IMR-90 (cell line): ENCODE data around the gene BEX1. TPM values are rescaled to one million over a fixed set of nuclear protein-coding genes. Genes with fewer than 3 reads are reported as not detected.

Experiments
- ATAC-seq: fragments of 200-7000 bp; cut with Tn5 transposase; 2 replicates; pipeline ENCODE4 v1.9.1; 2020; ENCODE audit warnings: low read depth, mild to moderate bottlenecking, moderate library complexity
- BruUV-seq: library from RNA; stranded (reverse); fragments of 400-500 nt; replicated peaks from 2 replicates; lab custom pipeline; 2021; lab: Mats Ljungman, UMichigan
- CTCF ChIA-PET: fragments of 300-600 bp; formaldehyde crosslinking; extraction: SDS; loops from one replicate; lab custom pipeline; 2021; ENCODE audit warnings: antibody characterized with exemption; lab: Yijun Ruan, JAX
- POLR2A ChIA-PET: fragments of 300-600 bp; sonication (Branson Sonifier 250); formaldehyde crosslinking; loops from one replicate; lab custom pipeline; 2022; ENCODE audit warnings: antibody characterized with exemption; ENCODE audit not compliant: unreplicated experiment; lab: Charles Lee
- DNase-seq: peaks from one replicate; pipeline ENCODE4 v3.0.0; 2013
- H2AFZ ChIP-seq: replicated peaks from 2 replicates; pipeline ENCODE3; 2013; ENCODE audit warnings: low read length, mild to moderate bottlenecking; ENCODE audit not compliant: poor library complexity
- H2AK5ac ChIP-seq: 2 replicates; pipeline ENCODE4 v1.6.1; 2013; ENCODE audit warnings: low read depth, low read length, inconsistent platforms
- H2AK9ac ChIP-seq: replicated peaks from 2 replicates; pipeline ENCODE3; 2013; ENCODE audit warnings: mild to moderate bottlenecking, low read depth, low read length, moderate library complexity; ENCODE audit not compliant: poor library complexity
- H2BK120ac ChIP-seq: 2 replicates; pipeline ENCODE4 v1.6.1; 2013; ENCODE audit warnings: low read depth, low read length, inconsistent platforms
- H2BK15ac ChIP-seq: 3 replicates; pipeline ENCODE4 v1.6.1; 2013; ENCODE audit warnings: low read depth, low read length, inconsistent platforms
- H2BK20ac ChIP-seq: 2 replicates; pipeline ENCODE4 v1.6.1; 2013; ENCODE audit warnings: low read depth, mild to moderate bottlenecking, inconsistent platforms, low read length, moderate library complexity
- H2BK5ac ChIP-seq: 2 replicates; pipeline ENCODE4 v1.6.1; 2013; ENCODE audit warnings: mild to moderate bottlenecking, low read depth, low read length, inconsistent platforms; ENCODE audit not compliant: poor library complexity, severe bottlenecking
- H3K14ac ChIP-seq: replicated peaks from 2 replicates; pipeline ENCODE4 v1.6.1; 2013; ENCODE audit warnings: low read depth, low read length, inconsistent platforms
- H3K18ac ChIP-seq: 2 replicates; pipeline ENCODE4 v1.6.1; 2013; ENCODE audit warnings: low read depth, low read length, control low read depth
- H3K23ac ChIP-seq: 2 replicates; pipeline ENCODE4 v1.6.1; 2013; ENCODE audit warnings: low read depth, low read length, inconsistent platforms
- H3K27ac ChIP-seq: 2 replicates; pipeline ENCODE4 v1.5.1; 2013; ENCODE audit warnings: mild to moderate bottlenecking, control low read depth, low read length; ENCODE audit not compliant: insufficient read depth
- H3K27me3 ChIP-seq: 2 replicates; pipeline ENCODE4 v1.6.1; 2013; ENCODE audit warnings: low read length; ENCODE audit not compliant: control insufficient read depth, insufficient read depth
- H3K36me3 ChIP-seq: 2 replicates; pipeline ENCODE4 v1.6.1; 2013; ENCODE audit warnings: low read length, mixed read lengths; ENCODE audit not compliant: control insufficient read depth, insufficient read depth
- H3K4ac ChIP-seq: 2 replicates; pipeline ENCODE4 v1.6.1; 2013; ENCODE audit warnings: low read depth, low read length, inconsistent platforms
- H3K4me1 ChIP-seq: 2 replicates; pipeline ENCODE4 v1.6.1; 2013; ENCODE audit warnings: low read length, mixed read lengths; ENCODE audit not compliant: control insufficient read depth, insufficient read depth
- H3K4me2 ChIP-seq: 2 replicates; pipeline ENCODE4 v1.6.1; 2013; ENCODE audit warnings: low read depth, mild to moderate bottlenecking, control low read depth, low read length, moderate library complexity
- H3K4me3 ChIP-seq: 2 replicates; pipeline ENCODE4 v1.5.1; 2013; ENCODE audit warnings: low read depth, mild to moderate bottlenecking, control low read depth, low read length, moderate library complexity; ENCODE audit not compliant: insufficient read depth
- H3K56ac ChIP-seq: 2 replicates; pipeline ENCODE4 v1.6.1; 2013; ENCODE audit warnings: low read length, inconsistent platforms; ENCODE audit not compliant: insufficient read depth; ENCODE audit errors: extremely low read depth
- H3K79me1 ChIP-seq, 2 experiments: 2 replicates each; pipeline ENCODE4 v1.6.1; 2013; ENCODE audit warnings: low read length in 2 of 2, inconsistent platforms in 1 of 2, low read depth in 1 of 2
- H3K9ac ChIP-seq: 2 replicates; pipeline ENCODE4 v1.6.1; 2013; ENCODE audit warnings: low read depth, low read length, control low read depth
- H3K9me1 ChIP-seq: 2 replicates; pipeline ENCODE4 v1.6.1; 2013; ENCODE audit warnings: low read length, inconsistent platforms; ENCODE audit not compliant: insufficient read depth
- H3K9me3 ChIP-seq: 2 replicates; pipeline ENCODE4 v1.6.1; 2013; ENCODE audit warnings: low read length; ENCODE audit not compliant: control insufficient read depth, insufficient read depth
- H4K20me1 ChIP-seq: 2 replicates; pipeline ENCODE4 v1.6.1; 2013; ENCODE audit warnings: low read length, inconsistent platforms; ENCODE audit not compliant: insufficient read depth
- H4K5ac ChIP-seq: 2 replicates; pipeline ENCODE4 v1.6.1; 2013; ENCODE audit warnings: mild to moderate bottlenecking, low read depth, low read length, control low read depth
- H4K8ac ChIP-seq, 2 experiments: 2 replicates each; pipeline ENCODE4 v1.6.1; 2013; ENCODE audit warnings: low read depth in 2 of 2, low read length in 2 of 2, control low read depth in 1 of 2, inconsistent platforms in 1 of 2
- H4K91ac ChIP-seq: 2 replicates; pipeline ENCODE4 v1.6.1; 2013; ENCODE audit warnings: low read depth, low read length, inconsistent platforms; ENCODE audit not compliant: insufficient read depth
- BHLHE40 ChIP-seq: fragments of 150-350 bp; IDR thresholded peaks from 2 replicates; pipeline ENCODE4 v1.6.1; 2016; ENCODE audit warnings: mild to moderate bottlenecking, low read depth, low read length
- CHD1 ChIP-seq: IDR thresholded peaks from 2 replicates; pipeline ENCODE4 v1.6.1; 2012; ENCODE audit warnings: low read depth, low read length, improper control_type of control experiment
- ELK1 ChIP-seq: fragments of 150-350 bp; IDR thresholded peaks from 2 replicates; pipeline ENCODE4 v1.6.1; 2016; ENCODE audit warnings: low read depth, mild to moderate bottlenecking, low read length, moderate library complexity, borderline replicate concordance
- MAFK ChIP-seq: IDR thresholded peaks from 2 replicates; pipeline ENCODE4 v1.6.1; 2012; ENCODE audit warnings: low read depth, low read length, improper control_type of control experiment
- NFE2L2 ChIP-seq: fragments of 150-350 bp; IDR thresholded peaks from 2 replicates; pipeline ENCODE4 v1.6.1; 2016; ENCODE audit warnings: low read depth, mild to moderate bottlenecking, low read length
- RAD21 ChIP-seq: IDR thresholded peaks from 2 replicates; pipeline ENCODE4 v1.6.1; 2012; ENCODE audit warnings: low read length, improper control_type of control experiment
- dilution Hi-C: fragments of 300-500 bp; cut with HindIII; formaldehyde crosslinking; loops from one replicate; pipeline ENCODE4 v1.14.3; 2018; ENCODE audit warnings: low sequenced_read_pairs; ENCODE audit not compliant: unreplicated experiment
- in situ Hi-C: fragments of 300-500 bp; cut with MboI; formaldehyde crosslinking; loops from 3 replicates; pipeline ENCODE4 v1.14.3; 2019; ENCODE audit warnings: low sequenced_read_pairs, inconsistent platforms, mixed read lengths
- intact Hi-C: fragments of 100-400 bp; cut with micrococcal nuclease; formaldehyde crosslinking; loops from 2 replicates; pipeline ENCODE4 v1.10.0; 2022
- polyA plus RNA-seq, 3 experiments: library from polyadenylated mRNA; depleted of rRNA; stranded (reverse); fragments of >200 nt; gene quantifications; 2 replicates each; pipeline ENCODE4 v1.2.3, GENCODE V29; 2012; ENCODE audit warnings: low replicate concordance in 1 of 3
- total RNA-seq: library from RNA; depleted of rRNA; stranded (reverse); fragments of >200 nt; gene quantifications from 2 replicates; pipeline ENCODE4 v1.2.3, GENCODE V29; 2012
- TF ChIP-seq, protein P1 (sequence below): conservative IDR thresholded peaks from 2 replicates; pipeline ENCODE4 v1.5.1; 2012; ENCODE audit warnings: mild to moderate bottlenecking, low read depth, low read length, improper control_type of control experiment

Gene BEX1
- total and polyA plus RNA-seq, 2 of the 4 experiments (the other 2 are of a cell fraction), result 0.18 to 0.27 TPM

GRCh38 chrX:103052625-103053024, 11.3 kb downstream of the BEX1 start:
- H3K9me3 ChIP-seq, result no peaks in the 10 kb centered on the region
- H3K4me1 ChIP-seq, result no peaks in the 10 kb centered on the region
- no peak overlapping the region for H2BK5ac ChIP-seq
- intact Hi-C loops, result no loop called here
- no peak overlapping the region for H4K91ac ChIP-seq
- H3K27me3 ChIP-seq, result peaks cover 2% of the 10 kb centered on the region
- H2AFZ ChIP-seq, result no peak overlapping the region
- DNase-seq (no peak), ATAC-seq (no peak)
- no peak overlapping the region for H3K4me2 ChIP-seq
- H3K4ac ChIP-seq, result no peak overlapping the region
- H2BK20ac ChIP-seq, result no peak overlapping the region
- no peak overlapping the region for H3K23ac ChIP-seq
- H2AK9ac ChIP-seq, result no peak overlapping the region
- TF ChIP-seq CHD1 (no peak), NFE2L2 (no peak), BHLHE40 (no peak), MAFK (no peak), RAD21 (no peak), ELK1 (no peak)
- TF ChIP-seq, protein P1, sequence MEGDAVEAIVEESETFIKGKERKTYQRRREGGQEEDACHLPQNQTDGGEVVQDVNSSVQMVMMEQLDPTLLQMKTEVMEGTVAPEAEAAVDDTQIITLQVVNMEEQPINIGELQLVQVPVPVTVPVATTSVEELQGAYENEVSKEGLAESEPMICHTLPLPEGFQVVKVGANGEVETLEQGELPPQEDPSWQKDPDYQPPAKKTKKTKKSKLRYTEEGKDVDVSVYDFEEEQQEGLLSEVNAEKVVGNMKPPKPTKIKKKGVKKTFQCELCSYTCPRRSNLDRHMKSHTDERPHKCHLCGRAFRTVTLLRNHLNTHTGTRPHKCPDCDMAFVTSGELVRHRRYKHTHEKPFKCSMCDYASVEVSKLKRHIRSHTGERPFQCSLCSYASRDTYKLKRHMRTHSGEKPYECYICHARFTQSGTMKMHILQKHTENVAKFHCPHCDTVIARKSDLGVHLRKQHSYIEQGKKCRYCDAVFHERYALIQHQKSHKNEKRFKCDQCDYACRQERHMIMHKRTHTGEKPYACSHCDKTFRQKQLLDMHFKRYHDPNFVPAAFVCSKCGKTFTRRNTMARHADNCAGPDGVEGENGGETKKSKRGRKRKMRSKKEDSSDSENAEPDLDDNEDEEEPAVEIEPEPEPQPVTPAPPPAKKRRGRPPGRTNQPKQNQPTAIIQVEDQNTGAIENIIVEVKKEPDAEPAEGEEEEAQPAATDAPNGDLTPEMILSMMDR, result no peak
- no peak overlapping the region for H4K5ac ChIP-seq
- no peak overlapping the region for H3K56ac ChIP-seq
- no peak overlapping the region for H2BK120ac ChIP-seq
- H2AK5ac ChIP-seq, result no peak overlapping the region
- CTCF ChIA-PET, result no interaction called here
- in situ Hi-C loops, result no loop called here
- H3K14ac ChIP-seq, result no peak overlapping the region
- H4K20me1 ChIP-seq, result no peaks in the 10 kb centered on the region
- H3K9ac ChIP-seq, result no peak overlapping the region
- no TSS peak for BruUV-seq
- H4K8ac ChIP-seq, result no peak overlapping the region
- dilution Hi-C loops, result no loop called here
- H3K18ac ChIP-seq, result no peak overlapping the region
- no peak overlapping the region for H3K27ac ChIP-seq
- POLR2A ChIA-PET, result no interaction called here
- H2BK15ac ChIP-seq, result no peak overlapping the region
- no peaks in the 10 kb centered on the region for H3K36me3 ChIP-seq
- H3K4me3 ChIP-seq, result no peak overlapping the region
- no peaks in the 10 kb centered on the region for H3K79me1 ChIP-seq
- H3K9me1 ChIP-seq, result no peaks in the 10 kb centered on the region
